PC-9 (cell line): ENCODE data around the gene RBP5. TPM values are rescaled to one million over a fixed set of nuclear protein-coding genes. Genes with fewer than 3 reads are reported as not detected.

Source experiments
- BruUV-seq: library from RNA; stranded (reverse); fragments of 400-500 nt; replicated peaks from 2 replicates; lab custom pipeline; 2021; lab: Mats Ljungman, UMichigan
- CTCF ChIA-PET: fragments of 300-600 bp; sonication (Branson Sonifier 250); formaldehyde crosslinking; loops from one replicate; lab custom pipeline; 2022; ENCODE audit warnings: antibody characterized with exemption; lab: Charles Lee
- POLR2A ChIA-PET: fragments of 300-600 bp; sonication (Branson Sonifier 250); formaldehyde crosslinking; loops from one replicate; lab custom pipeline; 2022; ENCODE audit warnings: antibody characterized with exemption; ENCODE audit not compliant: unreplicated experiment; lab: Charles Lee
- DNase-seq, 2 experiments: peaks; one replicate each; pipeline versions ENCODE4 v3.0.0 to v3.0.0-alpha.2; 2015 to 2022; ENCODE audit warnings: mixed read lengths in 1 of 2
- H2AFZ ChIP-seq: fragments of 200-600 bp; sonication (generic); 2 replicates; pipeline ENCODE4 v1.8.1; 2017; ENCODE audit warnings: antibody characterized with exemption
- H3F3A ChIP-seq: fragments of 200-600 bp; sonication (generic); 2 replicates; pipeline ENCODE4 v1.8.1; 2017; ENCODE audit warnings: antibody characterized with exemption, mild to moderate bottlenecking, low read depth; ENCODE audit not compliant: insufficient read depth
- H3K27ac ChIP-seq: fragments of 200-600 bp; sonication (generic); 2 replicates; pipeline ENCODE4 v1.6.1; 2016; ENCODE audit warnings: mixed run types
- H3K27me3 ChIP-seq: fragments of 200-600 bp; sonication (generic); 2 replicates; pipeline ENCODE4 v1.6.1; 2016; ENCODE audit warnings: low read depth, mixed run types; ENCODE audit not compliant: insufficient read depth
- H3K36me3 ChIP-seq: fragments of 200-600 bp; sonication (generic); 2 replicates; pipeline ENCODE4 v1.6.1; 2016; ENCODE audit warnings: low read depth, mixed run types
- H3K4me1 ChIP-seq: fragments of 200-600 bp; sonication (generic); replicated peaks from 2 replicates; pipeline ENCODE4 v1.6.1; 2016; ENCODE audit warnings: mixed run types; ENCODE audit not compliant: insufficient read depth
- H3K4me2 ChIP-seq: fragments of 200-600 bp; sonication (generic); 2 replicates; pipeline ENCODE4 v1.6.1; 2017; ENCODE audit warnings: mixed run types
- H3K4me3 ChIP-seq: fragments of 200-600 bp; sonication (generic); 2 replicates; pipeline ENCODE4 v1.6.1; 2016; ENCODE audit warnings: mixed run types
- H3K79me2 ChIP-seq: fragments of 200-600 bp; sonication (generic); 2 replicates; pipeline ENCODE4 v1.6.1; 2017; ENCODE audit warnings: low read depth, mixed run types
- H3K9me2 ChIP-seq: fragments of 200-600 bp; sonication (generic); 2 replicates; pipeline ENCODE4 v1.8.1; 2017; ENCODE audit warnings: mild to moderate bottlenecking; ENCODE audit not compliant: insufficient read depth
- H3K9me3 ChIP-seq: fragments of 200-600 bp; sonication (generic); 2 replicates; pipeline ENCODE4 v1.8.1; 2016; ENCODE audit warnings: low read depth; ENCODE audit not compliant: insufficient read depth
- H4K20me1 ChIP-seq: fragments of 200-600 bp; sonication (generic); 2 replicates; pipeline ENCODE4 v1.8.1; 2017; ENCODE audit not compliant: insufficient read depth
- EZH2 ChIP-seq: fragments of 200-600 bp; sonication (generic); IDR thresholded peaks from 2 replicates; pipeline ENCODE4 v1.8.0; 2017; ENCODE audit warnings: antibody characterized with exemption, low read depth
- intact Hi-C: fragments of 100-400 bp; cut with micrococcal nuclease; formaldehyde crosslinking; loops from one replicate; pipeline ENCODE4 v1.10.0; 2022; ENCODE audit not compliant: unreplicated experiment
- total RNA-seq: library from RNA; stranded (reverse); gene quantifications from 2 replicates; pipeline ENCODE4 v1.2.3, GENCODE V29; 2021
- TF ChIP-seq, protein P1 (sequence below): fragments of 200-600 bp; sonication (generic); conservative IDR thresholded peaks from 2 replicates; pipeline ENCODE4 v1.6.1; 2017; ENCODE audit warnings: mixed run types, antibody characterized with exemption, mild to moderate bottlenecking, moderate library complexity

The RBP5 gene
- total RNA-seq, 1 experiment from 2014 or later: 0.74 TPM

DNA sequence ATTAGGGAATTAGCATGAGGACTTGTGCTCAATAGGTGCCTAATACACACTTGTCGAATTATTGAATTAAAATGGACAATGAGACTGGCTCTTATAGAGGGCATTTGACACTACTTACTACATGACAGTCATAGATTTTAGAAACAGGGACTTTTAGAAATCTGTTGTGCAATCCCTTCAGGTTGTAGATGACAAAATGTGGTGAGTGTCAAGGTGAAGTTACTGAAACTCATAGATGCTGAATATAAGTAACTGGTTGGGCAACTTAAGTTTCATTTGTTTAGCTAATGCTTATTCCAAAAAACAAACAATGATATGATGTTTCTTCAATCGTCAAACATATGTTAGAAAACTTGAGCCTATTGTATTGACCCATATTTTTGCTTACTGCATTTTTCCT, 47.9 kb upstream of the RBP5 start:
- Histone ChIP-seq H3K36me3 (no peaks in the 10 kb centered on the region), H4K20me1 (no peaks in the 10 kb centered on the region), H3F3A (no peaks in the 10 kb centered on the region), H3K9me3 (0 out of 2 replicates have a peak, but pooled peaks cover 9% of the 10 kb centered on the region), H3K9me2 (no peaks in the 10 kb centered on the region), H3K27me3 (0 out of 2 replicates have a peak, but pooled peaks cover 4% of the 10 kb centered on the region), H3K4me3 (no peak overlapping the region), H3K4me2 (no peak overlapping the region), H3K79me2 (no peaks in the 10 kb centered on the region), H3K27ac (no peak overlapping the region), H3K4me1 (no peaks in the 10 kb centered on the region), H2AFZ (no peak overlapping the region)
- BruUV-seq: no TSS peak
- peak in 1 of 2 experiments; percentile 34 for DNase-seq
- intact Hi-C loops: no loop called here
- ChIA-PET POLR2A (no interaction called here), CTCF (no interaction called here)
- TF ChIP-seq, protein P1, sequence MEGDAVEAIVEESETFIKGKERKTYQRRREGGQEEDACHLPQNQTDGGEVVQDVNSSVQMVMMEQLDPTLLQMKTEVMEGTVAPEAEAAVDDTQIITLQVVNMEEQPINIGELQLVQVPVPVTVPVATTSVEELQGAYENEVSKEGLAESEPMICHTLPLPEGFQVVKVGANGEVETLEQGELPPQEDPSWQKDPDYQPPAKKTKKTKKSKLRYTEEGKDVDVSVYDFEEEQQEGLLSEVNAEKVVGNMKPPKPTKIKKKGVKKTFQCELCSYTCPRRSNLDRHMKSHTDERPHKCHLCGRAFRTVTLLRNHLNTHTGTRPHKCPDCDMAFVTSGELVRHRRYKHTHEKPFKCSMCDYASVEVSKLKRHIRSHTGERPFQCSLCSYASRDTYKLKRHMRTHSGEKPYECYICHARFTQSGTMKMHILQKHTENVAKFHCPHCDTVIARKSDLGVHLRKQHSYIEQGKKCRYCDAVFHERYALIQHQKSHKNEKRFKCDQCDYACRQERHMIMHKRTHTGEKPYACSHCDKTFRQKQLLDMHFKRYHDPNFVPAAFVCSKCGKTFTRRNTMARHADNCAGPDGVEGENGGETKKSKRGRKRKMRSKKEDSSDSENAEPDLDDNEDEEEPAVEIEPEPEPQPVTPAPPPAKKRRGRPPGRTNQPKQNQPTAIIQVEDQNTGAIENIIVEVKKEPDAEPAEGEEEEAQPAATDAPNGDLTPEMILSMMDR: no peak
- no peak for TF ChIP-seq EZH2

DNA sequence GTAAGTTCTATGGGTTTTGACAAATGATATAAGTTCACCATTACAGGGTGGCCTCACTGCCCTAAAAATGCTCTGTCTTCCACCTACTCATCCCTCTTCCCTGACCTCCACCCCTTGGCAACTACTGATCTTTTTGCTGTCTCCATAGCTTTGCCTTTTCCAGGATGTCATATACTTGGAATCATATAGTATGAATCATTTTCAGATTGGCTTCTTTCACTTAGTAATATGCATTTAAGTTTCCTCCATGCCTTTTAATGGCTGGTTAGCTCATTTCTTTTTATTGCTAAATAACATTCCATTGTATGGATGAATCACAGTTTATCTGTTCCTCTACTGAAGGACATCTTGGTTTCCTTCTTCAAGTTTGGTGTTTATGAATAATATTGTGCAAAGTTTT, 46.8 kb upstream of the RBP5 start:
- CTCF ChIA-PET: interaction anchor here (0.6 kb wide), 1 partner anchor 985 kb away, joined by 4 read pairs; no protein-coding TSS in a partner anchor
- Histone ChIP-seq H3K4me3 (no peak overlapping the region), H2AFZ (no peak overlapping the region), H3K36me3 (no peaks in the 10 kb centered on the region), H3K27ac (no peak overlapping the region), H3F3A (no peaks in the 10 kb centered on the region), H3K4me1 (no peaks in the 10 kb centered on the region), H3K9me2 (no peaks in the 10 kb centered on the region), H3K4me2 (no peak overlapping the region), H3K79me2 (no peaks in the 10 kb centered on the region), H3K9me3 (peaks cover 17% of the 10 kb centered on the region), H4K20me1 (no peaks in the 10 kb centered on the region), H3K27me3 (0 out of 2 replicates have a peak, but pooled peaks cover 4% of the 10 kb centered on the region)
- BruUV-seq: no TSS peak
- no peak for TF ChIP-seq EZH2
- TF ChIP-seq, protein P1: no peak
- peak in 1 of 2 experiments; percentile 50 for DNase-seq
- POLR2A ChIA-PET: interaction anchor here (0.5 kb wide), 1 partner anchor 98 kb away, joined by 9 read pairs; no protein-coding TSS in a partner anchor
- intact Hi-C loops: no loop called here

DNA sequence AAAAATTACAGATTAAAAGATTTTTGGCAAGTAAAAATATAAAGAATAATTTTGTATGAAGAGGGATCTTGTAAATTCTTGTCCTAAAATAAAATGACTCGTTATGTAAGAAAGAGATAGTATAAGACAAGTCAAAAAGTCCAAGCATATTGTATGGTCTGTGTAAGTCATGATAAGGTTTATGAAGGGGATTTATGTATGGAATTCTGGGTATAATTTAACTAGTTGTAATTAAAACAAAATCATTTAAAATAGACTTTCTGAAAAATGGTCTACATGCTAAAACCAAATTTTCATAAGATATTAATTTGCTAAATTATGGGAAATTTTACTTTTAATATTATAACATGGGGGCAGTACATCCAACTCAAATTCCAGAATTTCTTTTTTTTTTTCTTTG, 43.2 kb upstream of the RBP5 start:
- Histone ChIP-seq H4K20me1 (no peaks in the 10 kb centered on the region), H3K9me3 (peaks cover 50% of the 10 kb centered on the region), H3F3A (no peaks in the 10 kb centered on the region), H3K4me2 (no peak overlapping the region), H3K79me2 (no peaks in the 10 kb centered on the region), H3K36me3 (no peaks in the 10 kb centered on the region), H3K27me3 (no peaks in the 10 kb centered on the region), H3K27ac (no peak overlapping the region), H3K4me3 (no peak overlapping the region), H2AFZ (no peak overlapping the region), H3K4me1 (no peaks in the 10 kb centered on the region), H3K9me2 (no peaks in the 10 kb centered on the region)
- intact Hi-C loops: no loop called here
- no peak for DNase-seq
- POLR2A ChIA-PET: interaction anchor here (0.7 kb wide), 1 partner anchor 1072 kb away, joined by 6 read pairs; no protein-coding TSS in a partner anchor
- CTCF ChIA-PET: interaction anchor here (1.4 kb wide), 1 partner anchor 10 kb away, joined by 3 read pairs; no protein-coding TSS in a partner anchor
- BruUV-seq: no TSS peak
- TF ChIP-seq EZH2: no peak
- TF ChIP-seq, protein P1: no peak
